ENCODE measurements around the gene FILIP1L. TPM values are rescaled to one million over a fixed set of nuclear protein-coding genes. Genes with fewer than 3 reads are reported as not detected.

Gene FILIP1L
- total and polyA plus RNA-seq, 2 of the 8 experiments (the other 6 are each of a cell fraction or from before 2014, with no cell fraction given): 0.06 to 0.09 TPM

DNA sequence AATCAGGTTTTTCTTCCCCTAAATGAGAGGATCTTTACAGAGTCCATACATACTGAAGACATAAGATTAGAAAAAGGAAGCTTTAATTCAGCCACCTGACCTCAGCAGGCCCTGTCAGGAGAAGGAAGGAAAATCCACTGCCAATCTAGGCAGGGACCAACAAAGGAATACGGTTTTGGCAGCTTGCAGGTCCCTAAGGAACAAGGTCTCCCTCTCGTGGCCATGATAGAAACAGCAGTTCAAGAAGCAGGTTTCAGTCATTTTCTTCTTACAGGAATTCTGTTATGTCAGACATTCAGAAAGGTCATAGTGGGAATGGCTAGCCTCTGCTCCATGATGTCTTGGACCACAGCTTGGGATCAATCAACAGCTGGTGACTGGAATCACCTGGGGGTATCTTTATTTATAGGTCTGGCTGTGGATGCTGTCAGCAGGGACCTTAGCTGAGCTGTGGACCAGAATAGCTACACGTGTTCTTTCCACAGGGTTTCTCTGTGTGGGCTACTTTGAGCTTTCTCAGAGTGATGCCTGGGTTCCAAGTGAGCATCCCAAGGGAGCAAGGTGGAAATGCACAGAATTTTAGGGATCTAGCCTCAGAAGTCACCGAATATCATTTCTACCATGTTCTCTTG is 306.0 kb downstream of the FILIP1L start:
- no peak overlapping the region for H2AK5ac ChIP-seq (ENCODE audit: low read depth, low read length)
- H3K4ac ChIP-seq (replicated peaks; ENCODE audit: insufficient read length, low read depth, low read length): no peak overlapping the region
- H4K91ac ChIP-seq (replicated peaks; ENCODE audit: insufficient read length, low read length): no peak overlapping the region
- H3K36me3 ChIP-seq (ENCODE audit: control insufficient read depth in 2 of 4, insufficient read depth in 4 of 4, low read length in 3 of 4): peaks cover 0 to 4% (median 0%) of the 10 kb centered on the region in 4 experiments; a peak in 1 of 8 replicates
- no peaks in the 10 kb centered on the region for H4K20me1 ChIP-seq (replicated peaks in 1 of 2; ENCODE audit: control insufficient read depth in 1 of 2, insufficient read depth in 2 of 2, low read length in 2 of 2)
- H3K4me2 ChIP-seq (ENCODE audit: insufficient read depth in 1 of 2, low read depth in 2 of 2, low read length in 2 of 2): no peak overlapping the region
- no peak overlapping the region for H3K9ac ChIP-seq (replicated peaks in 1 of 4; ENCODE audit: extremely low read depth in 1 of 4, low read depth in 3 of 4, low read length in 3 of 4)
- no peak overlapping the region for H2BK12ac ChIP-seq (ENCODE audit: low read depth, low read length)
- no peak overlapping the region for H3K23ac ChIP-seq (ENCODE audit: insufficient read length)
- H3K18ac ChIP-seq (ENCODE audit: extremely low read depth, low read length): no peak overlapping the region
- H3K56ac ChIP-seq (replicated peaks; ENCODE audit: insufficient read length, low read depth, low read length): no peak overlapping the region
- CTCF ChIA-PET (ENCODE audit: partially characterized antibody): interaction anchor here (0.6 to 2.1 kb wide), 27 partner anchors 9 to 1094 kb away, joined by 3 to 10 read pairs (median 3); partner anchors contain the start of gene CMSS1
- H2BK5ac ChIP-seq (ENCODE audit: low read depth, low read length): no peak overlapping the region
- H3K79me2 ChIP-seq (ENCODE audit: control insufficient read depth in 1 of 2, insufficient read depth in 2 of 2, low read length in 2 of 2): no peaks in the 10 kb centered on the region
- POLR2A ChIA-PET (ENCODE audit: partially characterized antibody): no interaction called here
- no peaks in the 10 kb centered on the region for H3K23me2 ChIP-seq (ENCODE audit: low read depth, low read length)
- no peak overlapping the region for H4K5ac ChIP-seq (ENCODE audit: insufficient read length, low read depth, low read length)
- peak in 1 of 2 experiments; percentile 73 for DNase-seq (ENCODE audit: low read depth in 1 of 2, low spot score in 2 of 2)
- no peaks in the 10 kb centered on the region for H3K4me1 ChIP-seq (replicated peaks in 1 of 4; ENCODE audit: control insufficient read depth in 3 of 4, insufficient read depth in 4 of 4, low read length in 3 of 4)
- 50% methylated on average over 4 of the region's 4 CpGs; no CpG with 5 or more reads in 1 of the 2 experiments for WGBS, 2 experiments (ENCODE audit: extremely low coverage in 1 of 2, insufficient coverage in 1 of 2, insufficient read length in 1 of 2, insufficient replicate concordance in 2 of 2, low coverage in 1 of 2, low lambda C conversion rate in 2 of 2, missing lambda C conversion rate in 1 of 2)
- no peak overlapping the region for H3K27ac ChIP-seq (ENCODE audit: low read depth, low read length)
- H2BK15ac ChIP-seq (ENCODE audit: low read length): no peak overlapping the region
- no peaks in the 10 kb centered on the region for H3K79me1 ChIP-seq (ENCODE audit: low read depth, low read length)
- no peak overlapping the region for H2BK120ac ChIP-seq (replicated peaks; ENCODE audit: low read depth, low read length)
- FAIRE-seq: peak; percentile 88
- H3K4me3 ChIP-seq (ENCODE audit: extremely low read depth in 1 of 4, insufficient read depth in 2 of 4, low read depth in 3 of 4, low read length in 4 of 4): no peak overlapping the region
- H2BK20ac ChIP-seq (ENCODE audit: low read length): no peak overlapping the region
- H2AFZ ChIP-seq (ENCODE audit: low read length): no peak overlapping the region
- no peaks in the 10 kb centered on the region for H3K27me3 ChIP-seq (replicated peaks in 1 of 4; ENCODE audit: control insufficient read depth in 3 of 4, extremely low read depth in 1 of 4, insufficient read depth in 3 of 4, low read length in 3 of 4)
- H4K8ac ChIP-seq (ENCODE audit: extremely low read depth, insufficient read depth, low read length): no peak overlapping the region
- H3K14ac ChIP-seq (ENCODE audit: insufficient read length): no peak overlapping the region
- peaks cover 18 to 21% of the 10 kb centered on the region in 2 experiments for H3K9me3 ChIP-seq (ENCODE audit: insufficient read depth in 2 of 2, low read depth in 1 of 2, low read length in 1 of 2)
- TF ChIP-seq CREB1 (IDR thresholded peaks at IDR 0.05) (0 out of 2 replicates have a peak, but pooled peaks have one; percentile 20), RXRA (IDR thresholded peaks at IDR 0.05; ENCODE audit: insufficient read depth, low read depth, low read length) (no peak), RAD21 (IDR thresholded peaks at IDR 0.05 in 1 of 2, conservative IDR thresholded peaks at IDR 0.05 in 1 of 2; ENCODE audit: low read depth in 2 of 2, low read length in 2 of 2) (peak; percentile 73 to 79), JUN (IDR thresholded peaks at IDR 0.05; ENCODE audit: low read depth, low read length) (no peak), POLR2A (IDR thresholded peaks at IDR 0.05; ENCODE audit: control extremely low read depth in 1 of 2, low read depth in 2 of 2, low read length in 2 of 2) (no peak), ASH2L (IDR thresholded peaks at IDR 0.05; ENCODE audit: low read length) (no peak), CHD2 (IDR thresholded peaks at IDR 0.05; ENCODE audit: low read length) (no peak), GTF2F1 (IDR thresholded peaks at IDR 0.05; ENCODE audit: borderline replicate concordance, low read depth, low read length) (no peak), SP2 (IDR thresholded peaks at IDR 0.05; ENCODE audit: low read length) (no peak), SUZ12 (IDR thresholded peaks at IDR 0.05; ENCODE audit: low read length) (no peak)
- TF ChIP-seq, protein P1, sequence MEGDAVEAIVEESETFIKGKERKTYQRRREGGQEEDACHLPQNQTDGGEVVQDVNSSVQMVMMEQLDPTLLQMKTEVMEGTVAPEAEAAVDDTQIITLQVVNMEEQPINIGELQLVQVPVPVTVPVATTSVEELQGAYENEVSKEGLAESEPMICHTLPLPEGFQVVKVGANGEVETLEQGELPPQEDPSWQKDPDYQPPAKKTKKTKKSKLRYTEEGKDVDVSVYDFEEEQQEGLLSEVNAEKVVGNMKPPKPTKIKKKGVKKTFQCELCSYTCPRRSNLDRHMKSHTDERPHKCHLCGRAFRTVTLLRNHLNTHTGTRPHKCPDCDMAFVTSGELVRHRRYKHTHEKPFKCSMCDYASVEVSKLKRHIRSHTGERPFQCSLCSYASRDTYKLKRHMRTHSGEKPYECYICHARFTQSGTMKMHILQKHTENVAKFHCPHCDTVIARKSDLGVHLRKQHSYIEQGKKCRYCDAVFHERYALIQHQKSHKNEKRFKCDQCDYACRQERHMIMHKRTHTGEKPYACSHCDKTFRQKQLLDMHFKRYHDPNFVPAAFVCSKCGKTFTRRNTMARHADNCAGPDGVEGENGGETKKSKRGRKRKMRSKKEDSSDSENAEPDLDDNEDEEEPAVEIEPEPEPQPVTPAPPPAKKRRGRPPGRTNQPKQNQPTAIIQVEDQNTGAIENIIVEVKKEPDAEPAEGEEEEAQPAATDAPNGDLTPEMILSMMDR (IDR thresholded peaks at IDR 0.05; ENCODE audit: control extremely low read depth in 1 of 3, insufficient read depth in 1 of 3, low read depth in 1 of 3, low read length in 3 of 3): peak; percentile 38 to 93 (median 61)

All from H1 (cell line).